GM12878 (cell line): Measurements from ENCODE around the gene LEKR1. TPM values are rescaled to one million over a fixed set of nuclear protein-coding genes. Genes with fewer than 3 reads are reported as not detected.
A peak's percentile ranks its signal among the peaks of the same experiment; 100 is the strongest.

Experiments used
- CBFB ChIP-seq: IDR thresholded peaks from 2 replicates; pipeline ENCODE4 v1.6.1; 2016; ENCODE audit warnings: antibody characterized with exemption, low read depth
- CEBPB ChIP-seq, 2 experiments: fragments of 150-350 bp in 1 of 2; IDR thresholded peaks; 2 replicates each; pipeline ENCODE4 v1.6.1; 2012 to 2014; ENCODE audit warnings: low read depth in 2 of 2, low read length in 2 of 2, borderline replicate concordance in 1 of 2, inconsistent platforms in 1 of 2
- CEBPZ ChIP-seq: fragments of 150-350 bp; IDR thresholded peaks from 2 replicates; pipeline ENCODE4 v1.6.1; 2016; ENCODE audit warnings: low read depth, low read length
- CHD1 ChIP-seq: IDR thresholded peaks from 2 replicates; pipeline ENCODE4 v1.6.1; 2012; ENCODE audit warnings: low read depth, low read length, improper control_type of control experiment
- EED ChIP-seq: sonication (generic); IDR thresholded peaks from 2 replicates; pipeline ENCODE4 v1.6.1; 2016; ENCODE audit warnings: antibody characterized with exemption, low read depth
- ETV6 ChIP-seq, 2 experiments: fragments of 450-650 bp in 1 of 2; IDR thresholded peaks in 1 of 2; conservative IDR thresholded peaks in 1 of 2; 2 replicates each; pipeline ENCODE4 v1.6.1; 2014; ENCODE audit warnings: antibody characterized with exemption in 1 of 2, borderline replicate concordance in 1 of 2, low read depth in 1 of 2, mild to moderate bottlenecking in 1 of 2, moderate library complexity in 1 of 2
- FOXM1 ChIP-seq: IDR thresholded peaks from 2 replicates; pipeline ENCODE4 v1.6.1; 2012; ENCODE audit warnings: low read depth, mild to moderate bottlenecking, inconsistent platforms, low read length, moderate library complexity
- GATAD2B ChIP-seq: fragments of 450-650 bp; conservative IDR thresholded peaks from 2 replicates; pipeline ENCODE4 v1.6.1; 2017; ENCODE audit warnings: low read depth, mild to moderate bottlenecking, moderate library complexity
- HSF1 ChIP-seq: fragments of 150-350 bp; IDR thresholded peaks from 2 replicates; pipeline ENCODE4 v1.6.1; 2014; ENCODE audit warnings: mild to moderate bottlenecking, low read depth, low read length
- IRF3 ChIP-seq: fragments of 450-650 bp; IDR thresholded peaks from 2 replicates; pipeline ENCODE4 v1.6.1; 2014; ENCODE audit warnings: mild to moderate bottlenecking
- LARP7 ChIP-seq: fragments of 450-650 bp; IDR thresholded peaks from 2 replicates; pipeline ENCODE4 v1.6.1; 2017; ENCODE audit warnings: mild to moderate bottlenecking
- NR2C2 ChIP-seq: IDR thresholded peaks from 2 replicates; pipeline ENCODE4 v1.6.1; 2011; ENCODE audit warnings: borderline replicate concordance, low read depth; ENCODE audit not compliant: control insufficient read depth, insufficient read length
- RAD51 ChIP-seq: fragments of 450-650 bp; IDR thresholded peaks from 2 replicates; pipeline ENCODE4 v1.6.1; 2016; ENCODE audit warnings: moderate library complexity, mild to moderate bottlenecking, inconsistent platforms
- RUNX3 ChIP-seq: IDR thresholded peaks from 2 replicates; pipeline ENCODE4 v1.6.1; 2012; ENCODE audit warnings: low read length, inconsistent platforms
- SMAD1 ChIP-seq: fragments of 450-650 bp; IDR thresholded peaks from 2 replicates; pipeline ENCODE4 v1.6.1; 2018; ENCODE audit warnings: mild to moderate bottlenecking, low read depth; ENCODE audit not compliant: partially characterized antibody
- SMARCA5 ChIP-seq: fragments of 450-650 bp; IDR thresholded peaks from 2 replicates; pipeline ENCODE4 v1.6.1; 2017; ENCODE audit warnings: mild to moderate bottlenecking
- SUZ12 ChIP-seq: fragments of 200-600 bp; sonication (generic); IDR thresholded peaks from one replicate; pipeline ENCODE4 v1.6.1; 2018; ENCODE audit warnings: antibody characterized with exemption, mild to moderate bottlenecking; ENCODE audit not compliant: unreplicated experiment
- TAF1 ChIP-seq: IDR thresholded peaks from 2 replicates; pipeline ENCODE4 v1.6.1; 2011; ENCODE audit warnings: mild to moderate bottlenecking, low read depth, low read length, borderline replicate concordance
- ZBED1 ChIP-seq: IDR thresholded peaks from 2 replicates; pipeline ENCODE4 v1.6.1; 2016; ENCODE audit warnings: borderline replicate concordance
- ZBTB11 ChIP-seq: fragments of 450-650 bp; formaldehyde crosslinking; IDR thresholded peaks from 2 replicates; pipeline ENCODE4 v1.5.0; 2022; ENCODE audit warnings: mild to moderate bottlenecking, missing genetic modification characterization
- ZNF24 ChIP-seq: fragments of 450-650 bp; IDR thresholded peaks from 2 replicates; pipeline ENCODE4 v1.6.1; 2017; ENCODE audit warnings: antibody characterized with exemption, mild to moderate bottlenecking
- ZNF274 ChIP-seq: IDR thresholded peaks from one replicate; pipeline ENCODE4 v1.8.0; 2011; ENCODE audit not compliant: insufficient read length, insufficient read depth
- polyA plus RNA-seq, 11 experiments: library from polyadenylated mRNA; depleted of rRNA in 4 of 11; unstranded in 6 of 11; stranded (reverse) in 5 of 11; fragments of >200 nt; fragmentation: Nextera tagmentation in 4 of 11; fragmentation: Illumina TruSeq in 1 of 11; extraction: Ambion mirVana in 4 of 11; extraction: Trizol in 1 of 11; gene quantifications; 1 replicate in 1 of 11; 2 replicates in 10 of 11; pipeline versions ENCODE4 v1.2.1 to v1.2.3, GENCODE V29; 2011 to 2016; ENCODE audit warnings: inconsistent platforms in 2 of 11, missing spikeins in 2 of 11, low read depth in 1 of 11
- total RNA-seq, 4 experiments: library from RNA; depleted of rRNA in 3 of 4; stranded (reverse); fragments of >200 nt in 3 of 4; fragmentation: Illumina TruSeq in 1 of 4; extraction: Trizol in 1 of 4; gene quantifications; 2 replicates each; pipeline versions ENCODE4 v1.2.1 to v1.2.3, GENCODE V29; 2013 to 2021

The LEKR1 gene
- total and polyA plus RNA-seq, 10 of the 15 experiments (the other 5 are each of a cell fraction or from before 2014, with no cell fraction given) = 0.48 to 3.2 (median 1.3) TPM

GRCh38 chr3:157089455-157090221 lies 263.5 kb downstream of the LEKR1 start (continued):
- TF ChIP-seq CEBPZ (no peak), ETV6 (conservative IDR thresholded peaks at IDR 0.05 in 1 of 2, IDR thresholded peaks at IDR 0.05 in 1 of 2; ENCODE audit: borderline replicate concordance in 1 of 2, low read depth in 1 of 2) (no peak), SUZ12 (no peak), CBFB (no peak; the same call in 1 of the 2 replicates), ZBTB11 (no peak), RUNX3 (peak; percentile 49), EED (peak; percentile 82), TAF1 (no peak), SMARCA5 (peak; percentile 67), RAD51 (0 out of 2 replicates have a peak, but pooled peaks have one; percentile 17), CEBPB (IDR thresholded peaks at IDR 0.05; ENCODE audit: borderline replicate concordance in 1 of 2, low read depth in 2 of 2, low read length in 2 of 2) (no peak), SMAD1 (no peak), ZNF24 (no peak), LARP7 (no peak), ZNF274 (no peak), FOXM1 (0 out of 2 replicates have a peak, but pooled peaks have one; percentile 50), IRF3 (no peak), GATAD2B (no peak), ZBED1 (no peak; the same call in 1 of the 2 replicates), CHD1 (no peak), HSF1 (no peak), NR2C2 (no peak)
